Fibroblast of villous mesenchyme (primary cell): Measurements from ENCODE around the gene DPEP1. TPM values are rescaled to one million over a fixed set of nuclear protein-coding genes. Genes with fewer than 3 reads are reported as not detected.

Experiments used
- DNase-seq: peaks from one replicate; pipeline ENCODE4 v3.0.0-alpha.2; 2010; ENCODE audit warnings: low read depth
- H3K4me3 ChIP-seq: 2 replicates; pipeline ENCODE4 v1.5.1; 2011; ENCODE audit warnings: low read depth, mild to moderate bottlenecking, low read length
- total RNA-seq: library from RNA; depleted of rRNA; stranded (reverse); fragments of >200 nt; gene quantifications from 2 replicates; pipeline ENCODE4 v1.2.3, GENCODE V29; 2012
- TF ChIP-seq, protein P1 (sequence below): IDR thresholded peaks from 2 replicates; pipeline ENCODE4 v1.5.1; 2012; ENCODE audit warnings: low read depth, mild to moderate bottlenecking, low read length; ENCODE audit not compliant: insufficient read depth

Gene DPEP1
- total RNA-seq, 1 donor: not detected

DNA sequence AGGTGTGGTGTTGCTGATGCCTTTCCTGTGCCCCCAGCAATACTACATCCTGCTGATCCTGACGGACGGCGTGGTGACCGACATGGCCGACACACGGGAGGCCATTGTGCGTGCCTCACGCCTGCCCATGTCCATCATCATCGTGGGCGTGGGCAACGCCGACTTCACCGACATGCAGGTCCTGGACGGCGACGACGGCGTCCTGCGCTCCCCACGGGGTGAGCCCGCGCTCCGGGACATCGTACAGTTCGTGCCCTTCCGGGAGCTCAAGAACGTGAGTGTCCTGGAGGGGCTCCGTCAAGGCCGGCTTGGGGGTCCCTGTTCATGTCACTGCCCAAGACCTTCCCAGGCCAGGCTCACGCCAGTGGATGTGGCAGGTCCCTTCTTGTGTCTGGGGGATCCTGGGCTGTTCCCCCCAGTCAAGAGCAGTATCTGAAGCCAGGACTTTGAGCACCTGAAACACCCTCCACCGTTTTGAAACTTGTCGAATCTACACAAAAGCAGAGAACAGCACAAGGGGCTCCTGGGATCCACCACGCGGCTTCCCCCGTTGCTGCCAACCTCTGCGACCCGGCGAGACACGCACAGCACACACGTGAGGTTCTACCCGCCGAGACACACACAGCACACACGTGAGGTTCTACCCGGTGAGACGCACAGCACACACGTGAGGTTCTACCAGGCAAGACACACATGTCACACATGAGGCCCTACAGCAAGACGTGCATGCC is 17.9 kb upstream of the DPEP1 start:
- TF ChIP-seq, protein P1, sequence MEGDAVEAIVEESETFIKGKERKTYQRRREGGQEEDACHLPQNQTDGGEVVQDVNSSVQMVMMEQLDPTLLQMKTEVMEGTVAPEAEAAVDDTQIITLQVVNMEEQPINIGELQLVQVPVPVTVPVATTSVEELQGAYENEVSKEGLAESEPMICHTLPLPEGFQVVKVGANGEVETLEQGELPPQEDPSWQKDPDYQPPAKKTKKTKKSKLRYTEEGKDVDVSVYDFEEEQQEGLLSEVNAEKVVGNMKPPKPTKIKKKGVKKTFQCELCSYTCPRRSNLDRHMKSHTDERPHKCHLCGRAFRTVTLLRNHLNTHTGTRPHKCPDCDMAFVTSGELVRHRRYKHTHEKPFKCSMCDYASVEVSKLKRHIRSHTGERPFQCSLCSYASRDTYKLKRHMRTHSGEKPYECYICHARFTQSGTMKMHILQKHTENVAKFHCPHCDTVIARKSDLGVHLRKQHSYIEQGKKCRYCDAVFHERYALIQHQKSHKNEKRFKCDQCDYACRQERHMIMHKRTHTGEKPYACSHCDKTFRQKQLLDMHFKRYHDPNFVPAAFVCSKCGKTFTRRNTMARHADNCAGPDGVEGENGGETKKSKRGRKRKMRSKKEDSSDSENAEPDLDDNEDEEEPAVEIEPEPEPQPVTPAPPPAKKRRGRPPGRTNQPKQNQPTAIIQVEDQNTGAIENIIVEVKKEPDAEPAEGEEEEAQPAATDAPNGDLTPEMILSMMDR: no peak
- no peak for DNase-seq
- H3K4me3 ChIP-seq: no peak overlapping the region

DNA sequence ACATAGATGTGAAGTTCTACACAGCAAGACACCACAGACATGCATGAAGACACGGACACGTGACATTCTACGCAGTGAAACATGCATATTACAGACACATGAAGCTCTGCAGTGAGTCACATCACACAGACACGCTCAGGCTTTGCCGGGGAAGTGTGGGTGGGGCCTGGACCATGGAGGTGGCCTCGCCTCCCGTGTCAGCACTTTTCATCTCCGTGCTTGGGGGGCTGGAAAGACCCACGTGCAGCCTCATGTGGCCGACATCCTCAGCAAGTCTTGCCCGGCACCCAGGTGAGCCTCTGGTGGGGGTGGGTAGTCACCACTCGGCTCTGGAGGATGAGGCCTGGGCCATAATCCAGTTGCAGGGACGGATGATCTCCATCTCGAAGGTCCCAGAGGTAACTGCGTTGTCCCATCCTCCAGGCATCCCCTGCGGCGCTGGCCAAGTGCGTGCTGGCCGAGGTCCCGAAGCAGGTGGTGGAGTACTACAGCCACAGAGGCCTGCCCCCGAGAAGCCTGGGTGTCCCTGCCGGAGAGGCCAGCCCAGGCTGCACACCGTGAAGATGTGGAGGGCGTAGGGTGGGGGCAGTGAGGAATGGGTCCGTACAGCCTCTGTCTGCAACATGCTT is 17.3 kb upstream of the DPEP1 start:
- no peak overlapping the region for H3K4me3 ChIP-seq
- TF ChIP-seq, protein P1: no peak
- no peak for DNase-seq

DNA sequence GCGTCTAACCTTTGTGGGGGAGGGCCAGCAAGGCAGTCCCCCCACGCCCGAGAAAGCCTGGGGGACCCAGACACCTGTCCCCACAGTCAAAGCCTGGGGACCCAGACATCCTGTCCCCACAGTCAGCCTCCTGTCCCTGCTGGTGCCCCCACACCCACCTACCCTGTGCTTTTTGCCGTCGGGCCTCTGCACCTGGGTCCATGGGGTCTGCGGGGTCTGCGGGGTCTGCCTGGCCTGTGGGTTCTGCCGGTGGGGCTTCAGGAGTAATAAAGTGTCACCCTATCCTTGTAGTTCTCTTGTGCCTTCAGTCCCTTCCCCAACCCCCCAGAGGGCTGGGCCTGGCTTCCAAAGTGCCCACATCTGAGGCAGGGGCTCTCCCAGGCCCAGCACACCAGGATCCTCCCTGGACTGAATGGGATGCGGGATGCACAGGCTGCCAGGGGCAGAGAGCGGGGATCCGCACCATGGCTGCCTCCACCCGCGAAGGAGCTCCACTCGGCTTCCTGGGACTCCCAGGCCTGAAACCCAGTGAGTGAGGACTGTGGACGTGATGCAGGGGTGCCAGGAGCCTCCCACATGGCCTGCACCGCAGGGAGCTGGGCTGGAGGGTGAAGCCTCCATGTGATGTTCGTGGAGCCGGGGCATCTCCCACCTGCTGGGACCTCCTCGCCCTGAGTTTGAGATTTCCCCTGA is 16.3 kb upstream of the DPEP1 start:
- TF ChIP-seq, protein P1: no peak
- no peak for DNase-seq
- no peak overlapping the region for H3K4me3 ChIP-seq

DNA sequence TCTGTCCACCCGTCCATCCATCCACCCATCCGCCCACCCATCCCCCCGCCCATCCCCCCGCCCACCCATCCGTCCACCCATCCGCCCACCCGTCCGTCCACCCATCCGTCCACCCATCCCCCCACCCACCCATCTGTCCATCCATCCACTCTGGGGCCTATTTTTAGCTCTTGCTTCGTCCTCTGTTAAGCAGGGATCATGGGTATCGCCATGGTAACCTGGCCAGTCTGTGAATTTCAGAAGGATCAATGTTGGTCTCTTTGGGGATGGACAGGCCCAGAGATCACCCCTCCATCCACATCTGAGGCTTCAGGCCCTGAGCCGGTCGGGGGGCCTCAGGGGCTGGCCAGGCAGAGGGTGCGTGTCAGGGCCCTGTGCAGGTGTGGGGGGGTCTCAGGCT is 15.2 kb upstream of the DPEP1 start:
- no peak overlapping the region for H3K4me3 ChIP-seq
- TF ChIP-seq, protein P1: no peak
- DNase-seq: no peak

DNA sequence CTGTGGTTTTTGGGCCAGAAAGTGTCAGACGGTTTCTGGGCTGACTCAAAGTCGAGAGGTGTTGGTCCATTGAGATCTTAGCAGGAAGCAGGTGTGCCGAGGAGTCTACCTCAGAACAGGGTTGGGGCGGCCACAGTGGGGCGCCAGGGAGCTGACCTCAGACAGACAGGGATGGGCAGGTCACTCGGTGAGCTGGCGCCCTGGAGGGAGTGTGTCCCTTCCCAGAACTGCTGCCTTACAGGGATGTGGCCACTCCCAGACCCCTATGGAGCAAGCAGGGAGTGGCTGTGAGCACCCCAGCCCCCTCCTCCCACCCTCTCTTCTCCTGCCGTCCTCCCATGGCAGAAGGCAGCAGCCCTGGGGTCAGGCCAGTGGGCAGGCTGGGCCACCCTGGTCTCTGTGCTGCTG is 14.0 kb upstream of the DPEP1 start:
- no peak for DNase-seq
- H3K4me3 ChIP-seq: no peak overlapping the region
- TF ChIP-seq, protein P1: peak; percentile 25

DNA sequence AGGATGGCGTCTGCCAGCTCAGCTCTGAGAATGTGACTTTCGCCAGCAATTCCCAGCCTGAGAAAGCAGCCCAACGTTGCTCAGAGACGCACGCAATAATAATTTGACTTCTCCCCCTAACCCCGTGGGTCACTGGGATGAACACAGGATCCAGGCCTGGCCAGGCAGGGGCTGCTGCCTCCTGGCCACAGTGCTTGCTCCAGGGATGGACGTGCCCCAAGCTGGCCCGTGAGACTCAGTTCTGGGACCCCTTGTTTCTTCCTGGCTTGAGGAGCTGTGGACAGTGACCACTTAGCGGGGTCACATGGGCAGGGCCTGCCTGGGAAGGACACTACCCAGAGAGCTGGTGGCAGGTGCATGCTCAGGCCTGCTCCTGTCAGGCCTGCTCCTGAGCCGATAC is 13.5 kb upstream of the DPEP1 start:
- no peak for DNase-seq
- no peak overlapping the region for H3K4me3 ChIP-seq
- TF ChIP-seq, protein P1: no peak
